H9 (cell line): Measurements from ENCODE around the gene FAS. TPM values are rescaled to one million over a fixed set of nuclear protein-coding genes. Genes with fewer than 3 reads are reported as not detected.

Source experiments
- DNase-seq: peaks from one replicate; pipeline ENCODE4 v3.0.0-alpha.2; 2017
- H2AFZ ChIP-seq: one replicate; pipeline ENCODE4 v1.6.1; 2013; ENCODE audit warnings: mild to moderate bottlenecking, low read length, control low read depth, moderate library complexity
- H2AK5ac ChIP-seq: 2 replicates; pipeline ENCODE4 v1.6.1; 2013; ENCODE audit warnings: low read length, control low read depth, mixed read lengths; ENCODE audit not compliant: insufficient read length
- H2BK120ac ChIP-seq: one replicate; pipeline ENCODE4 v1.6.1; 2013; ENCODE audit warnings: low read depth, mild to moderate bottlenecking, low read length, control low read depth, inconsistent platforms; ENCODE audit not compliant: poor library complexity, severe bottlenecking
- H2BK12ac ChIP-seq: 2 replicates; pipeline ENCODE4 v1.6.1; 2013; ENCODE audit warnings: low read length, control low read depth, mixed read lengths, low read depth; ENCODE audit not compliant: insufficient read length
- H2BK15ac ChIP-seq: 2 replicates; pipeline ENCODE4 v1.6.1; 2013; ENCODE audit warnings: low read depth, low read length, control low read depth
- H2BK20ac ChIP-seq: one replicate; pipeline ENCODE4 v1.6.1; 2013; ENCODE audit warnings: low read depth, mild to moderate bottlenecking, low read length, control low read depth, inconsistent platforms; ENCODE audit not compliant: poor library complexity, severe bottlenecking
- H2BK5ac ChIP-seq: 2 replicates; pipeline ENCODE4 v1.6.1; 2013; ENCODE audit warnings: low read length, control low read depth, mixed read lengths; ENCODE audit not compliant: insufficient read length
- H3K14ac ChIP-seq: 2 replicates; pipeline ENCODE4 v1.6.1; 2013; ENCODE audit warnings: low read length, control low read depth; ENCODE audit not compliant: insufficient read depth
- H3K18ac ChIP-seq: 2 replicates; pipeline ENCODE4 v1.6.1; 2013; ENCODE audit warnings: low read depth, mild to moderate bottlenecking, mixed read lengths, low read length, control low read depth; ENCODE audit not compliant: insufficient read length
- H3K23ac ChIP-seq: 2 replicates; pipeline ENCODE4 v1.6.1; 2013; ENCODE audit warnings: low read length, control low read depth, mixed read lengths, low read depth; ENCODE audit not compliant: insufficient read length
- H3K23me2 ChIP-seq: 2 replicates; pipeline ENCODE4 v1.6.1; 2013; ENCODE audit warnings: low read depth, mild to moderate bottlenecking, mixed read lengths, low read length, control low read depth; ENCODE audit not compliant: insufficient read length, poor library complexity, severe bottlenecking
- H3K27ac ChIP-seq: 2 replicates; pipeline ENCODE4 v1.5.1; 2013; ENCODE audit warnings: low read length, control low read depth, mixed read lengths, low read depth; ENCODE audit not compliant: insufficient read length
- H3K27me3 ChIP-seq: 2 replicates; pipeline ENCODE4 v1.6.1; 2013; ENCODE audit warnings: low read length, control low read depth, inconsistent platforms; ENCODE audit not compliant: insufficient read depth
- H3K4ac ChIP-seq: 2 replicates; pipeline ENCODE4 v1.6.1; 2013; ENCODE audit warnings: low read depth, mild to moderate bottlenecking, control low read depth, inconsistent platforms, low read length, moderate library complexity
- H3K4me1 ChIP-seq: 2 replicates; pipeline ENCODE4 v1.6.1; 2013; ENCODE audit warnings: low read length, control low read depth, inconsistent platforms; ENCODE audit not compliant: insufficient read depth
- H3K4me2 ChIP-seq: 2 replicates; pipeline ENCODE4 v1.6.1; 2013; ENCODE audit warnings: low read length, control low read depth, mixed read lengths; ENCODE audit not compliant: insufficient read length, insufficient read depth
- H3K56ac ChIP-seq: 2 replicates; pipeline ENCODE4 v1.6.1; 2013; ENCODE audit warnings: low read depth, mild to moderate bottlenecking, mixed read lengths, low read length, control low read depth; ENCODE audit not compliant: insufficient read length
- H3K79me1 ChIP-seq: 2 replicates; pipeline ENCODE4 v1.6.1; 2013; ENCODE audit warnings: low read depth, mild to moderate bottlenecking, moderate library complexity, low read length, control low read depth, inconsistent platforms; ENCODE audit not compliant: insufficient read depth, poor library complexity, severe bottlenecking
- H3K79me2 ChIP-seq: 2 replicates; pipeline ENCODE4 v1.6.1; 2013; ENCODE audit warnings: low read length, control low read depth, inconsistent platforms; ENCODE audit not compliant: insufficient read depth
- H3K9ac ChIP-seq: 2 replicates; pipeline ENCODE4 v1.6.1; 2013; ENCODE audit warnings: low read length, control low read depth, mixed read lengths; ENCODE audit not compliant: insufficient read length; ENCODE audit errors: extremely low read depth
- H3K9me3 ChIP-seq: one replicate; pipeline ENCODE4 v1.6.1; 2013; ENCODE audit warnings: low read depth, low read length, inconsistent platforms; ENCODE audit not compliant: control insufficient read depth
- H3T11ph ChIP-seq: one replicate; pipeline ENCODE4 v1.6.1; 2013; ENCODE audit warnings: mild to moderate bottlenecking, low read length, control low read depth, inconsistent platforms
- H4K20me1 ChIP-seq: one replicate; pipeline ENCODE4 v1.6.1; 2013; ENCODE audit not compliant: control insufficient read depth, insufficient read length, insufficient read depth
- H4K5ac ChIP-seq: 2 replicates; pipeline ENCODE4 v1.6.1; 2013; ENCODE audit warnings: low read depth, mild to moderate bottlenecking, mixed read lengths, low read length, control low read depth; ENCODE audit not compliant: insufficient read length
- H4K8ac ChIP-seq: replicated peaks from 2 replicates; pipeline ENCODE4 v1.6.1; 2013; ENCODE audit warnings: low read length, control low read depth, mixed read lengths, low read depth; ENCODE audit not compliant: insufficient read length
- H4K91ac ChIP-seq: 2 replicates; pipeline ENCODE4 v1.6.1; 2013; ENCODE audit warnings: low read depth, mild to moderate bottlenecking, moderate library complexity, mixed read lengths, low read length, control low read depth; ENCODE audit not compliant: insufficient read length
- H3K27ac Mint-ChIP-seq, 3 experiments: 2 replicates in 2 of 3; 3 replicates in 1 of 3; pipeline ENCODE4 v1.8.0; 2020 to 2021; ENCODE audit warnings: mixed read lengths in 3 of 3, mild to moderate bottlenecking in 1 of 3, moderate library complexity in 1 of 3
- H3K27me3 Mint-ChIP-seq: 2 replicates; pipeline ENCODE4 v1.8.0; 2021; ENCODE audit warnings: low read depth, mild to moderate bottlenecking, moderate library complexity, mixed read lengths
- H3K36me3 Mint-ChIP-seq, 3 experiments: 2 replicates in 2 of 3; 3 replicates in 1 of 3; pipeline ENCODE4 v1.8.0; 2020 to 2021; ENCODE audit warnings: low read depth in 3 of 3, mixed read lengths in 3 of 3; ENCODE audit not compliant: insufficient read depth in 1 of 3
- H3K4me1 Mint-ChIP-seq, 2 experiments: 2 replicates each; pipeline ENCODE4 v1.8.0; 2020; ENCODE audit warnings: mixed read lengths in 2 of 2
- H3K4me3 Mint-ChIP-seq, 2 experiments: 2 replicates in 1 of 2; 3 replicates in 1 of 2; pipeline ENCODE4 v1.8.0; 2020 to 2021; ENCODE audit warnings: mild to moderate bottlenecking in 2 of 2, mixed read lengths in 2 of 2, moderate library complexity in 1 of 2
- H3K9me3 Mint-ChIP-seq, 2 experiments: 2 replicates in 1 of 2; 3 replicates in 1 of 2; pipeline ENCODE4 v1.8.0; 2020; ENCODE audit warnings: mild to moderate bottlenecking in 2 of 2, mixed read lengths in 2 of 2, moderate library complexity in 1 of 2
- CTCF ChIP-seq: fragments of 200-600 bp; sonication (generic); conservative IDR thresholded peaks from 3 replicates; pipeline ENCODE4 v1.8.0; 2021; ENCODE audit warnings: antibody characterized with exemption, mild to moderate bottlenecking
- WGBS: extraction: QIAGEN DNeasy Blood & Tissue Kit; methylation state at CpG from one replicate; pipeline ENCODE4 v1.1.7; 2013; ENCODE audit warnings: missing lambda C conversion rate, low lambda C conversion rate, mixed read lengths; ENCODE audit not compliant: insufficient read length; ENCODE audit errors: extremely low coverage; 5-methylcytosine and 5-hydroxymethylcytosine counted together
- total RNA-seq: library from RNA; stranded (reverse); gene quantifications from 2 replicates; pipeline ENCODE4 v1.2.1, GENCODE V29; 2021

Gene FAS
- total RNA-seq, 1 experiment from 2014 or later, result 3.0 TPM

- H2BK5ac ChIP-seq, result no peak within 1 kb of the TSS
- H3K18ac ChIP-seq, result peak within 1 kb of the TSS; percentile 33
- H3K14ac ChIP-seq, result no peak within 1 kb of the TSS
- no peak within 1 kb of the TSS for H3K27ac Mint-ChIP-seq
- no peak within 1 kb of the TSS for H2BK20ac ChIP-seq
- H3K4me1 ChIP-seq, result peaks cover 3% of the 10 kb centered on the region; the same call in 1 of the 2 replicates
- WGBS, result no CpG with 5 or more reads among the region's 8 CpGs
- H4K8ac ChIP-seq, result no peak within 1 kb of the TSS
- H3K36me3 Mint-ChIP-seq, result no peaks in the 10 kb centered on the region
- DNase-seq, result no peak
- H3K9ac ChIP-seq, result no peak within 1 kb of the TSS
- no peaks in the 10 kb centered on the region for H4K20me1 ChIP-seq
- no peak within 1 kb of the TSS for H2BK15ac ChIP-seq
- H3K79me1 ChIP-seq, result no peaks in the 10 kb centered on the region
- no peak within 1 kb of the TSS for H3K4me3 Mint-ChIP-seq
- no peaks in the 10 kb centered on the region for H3K27me3 ChIP-seq
- H3K9me3 Mint-ChIP-seq, result no peaks in the 10 kb centered on the region
- no peak within 1 kb of the TSS for H3K23ac ChIP-seq
- no peak within 1 kb of the TSS for H3K27ac ChIP-seq
- TF ChIP-seq CTCF, result no peak
- peak within 1 kb of the TSS; percentile 1 for H2AFZ ChIP-seq
- no peak within 1 kb of the TSS for H3K4ac ChIP-seq
- no peak within 1 kb of the TSS for H4K91ac ChIP-seq
- H3K23me2 ChIP-seq, result no peaks in the 10 kb centered on the region
- no peak within 1 kb of the TSS for H2BK120ac ChIP-seq
- H3K79me2 ChIP-seq, result no peaks in the 10 kb centered on the region
- no peak within 1 kb of the TSS for H2AK5ac ChIP-seq
- no peaks in the 10 kb centered on the region for H3K27me3 Mint-ChIP-seq
- no peak within 1 kb of the TSS for H4K5ac ChIP-seq
- no peak within 1 kb of the TSS for H2BK12ac ChIP-seq
- no peaks in the 10 kb centered on the region for H3K9me3 ChIP-seq
- no peak within 1 kb of the TSS for H3K56ac ChIP-seq
- no peak within 1 kb of the TSS for H3K4me2 ChIP-seq
- no peak within 1 kb of the TSS for H3T11ph ChIP-seq
- H3K4me1 Mint-ChIP-seq, result peaks cover 15 to 17% of the 10 kb centered on the region in 2 experiments
Measured at GRCh38 chr10:88952647-88953111, 37.9 kb upstream of the FAS start, which contains the start of gene ACTA2. ACTA2 (minus strand) TSS chr10:88952773; CDS start chr10:88948930, 3,843 bp downstream.
